HL-60 (cell line): ENCODE results near the gene KCTD19.

ENCODE experiments used
- DNase-seq, 2 experiments: peaks; one replicate each; pipeline ENCODE4 v3.0.0-alpha.2; 2010 to 2020; ENCODE audit warnings: low read depth in 1 of 2, low spot score in 1 of 2
- H3K27ac ChIP-seq: fragments of 250-450 bp; sonication (Bioruptor Pico); replicated peaks from 2 replicates; pipeline ENCODE4 v1.5.1; 2020; ENCODE audit warnings: mild to moderate bottlenecking, moderate library complexity
- H3K27me3 ChIP-seq: fragments of 250-450 bp; sonication (Bioruptor Pico); 2 replicates; pipeline ENCODE4 v1.5.1; 2021; ENCODE audit warnings: mild to moderate bottlenecking, moderate library complexity; ENCODE audit not compliant: insufficient read depth, poor library complexity, severe bottlenecking
- H3K4me3 ChIP-seq: replicated peaks from 2 replicates; pipeline ENCODE4 v1.5.1; 2011; ENCODE audit warnings: mild to moderate bottlenecking, control low read depth, low read length; ENCODE audit not compliant: insufficient read depth
- GABPA ChIP-seq: IDR thresholded peaks from 2 replicates; pipeline ENCODE4 v1.6.1; 2012; ENCODE audit warnings: low read depth
- POLR2AphosphoS5 ChIP-seq: IDR thresholded peaks from 2 replicates; pipeline ENCODE4 v1.6.1; 2012; ENCODE audit warnings: low read depth
- SPI1 ChIP-seq: IDR thresholded peaks from 2 replicates; pipeline ENCODE4 v1.6.1; 2012; ENCODE audit warnings: low read depth, mild to moderate bottlenecking, borderline replicate concordance
- TF ChIP-seq, protein P1 (sequence below): IDR thresholded peaks from 2 replicates; pipeline ENCODE4 v1.6.1; 2012; ENCODE audit warnings: low read depth; ENCODE audit not compliant: insufficient replicate concordance
- TF ChIP-seq, protein P2 (sequence below): IDR thresholded peaks from one replicate; pipeline ENCODE4 v1.5.1; 2011; ENCODE audit warnings: low read length, control low read depth, inconsistent platforms; ENCODE audit not compliant: insufficient read depth

Gene KCTD19

DNA sequence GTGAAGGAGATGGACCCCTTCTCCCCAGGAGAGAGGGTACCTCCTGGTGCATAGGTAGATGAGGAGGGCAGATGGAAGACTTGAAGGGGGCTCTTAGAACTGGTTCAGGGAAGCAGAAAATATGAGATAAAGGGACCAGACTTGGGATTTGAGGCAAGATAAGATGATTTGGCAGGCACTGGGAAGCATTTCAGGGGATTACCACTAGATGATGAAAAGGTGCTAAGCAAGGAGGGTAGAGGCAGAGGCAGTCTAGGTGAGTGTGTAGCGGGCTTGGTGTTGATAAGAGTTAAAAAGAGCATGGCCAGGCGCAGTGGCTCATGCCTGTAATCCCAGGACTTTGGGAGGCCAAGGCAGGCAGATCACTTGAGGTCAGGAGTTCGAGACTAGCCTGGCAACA lies 63.3 kb downstream of the KCTD19 start:
- no peak for DNase-seq
- no peak overlapping the region for H3K27ac ChIP-seq
- TF ChIP-seq, protein P1, sequence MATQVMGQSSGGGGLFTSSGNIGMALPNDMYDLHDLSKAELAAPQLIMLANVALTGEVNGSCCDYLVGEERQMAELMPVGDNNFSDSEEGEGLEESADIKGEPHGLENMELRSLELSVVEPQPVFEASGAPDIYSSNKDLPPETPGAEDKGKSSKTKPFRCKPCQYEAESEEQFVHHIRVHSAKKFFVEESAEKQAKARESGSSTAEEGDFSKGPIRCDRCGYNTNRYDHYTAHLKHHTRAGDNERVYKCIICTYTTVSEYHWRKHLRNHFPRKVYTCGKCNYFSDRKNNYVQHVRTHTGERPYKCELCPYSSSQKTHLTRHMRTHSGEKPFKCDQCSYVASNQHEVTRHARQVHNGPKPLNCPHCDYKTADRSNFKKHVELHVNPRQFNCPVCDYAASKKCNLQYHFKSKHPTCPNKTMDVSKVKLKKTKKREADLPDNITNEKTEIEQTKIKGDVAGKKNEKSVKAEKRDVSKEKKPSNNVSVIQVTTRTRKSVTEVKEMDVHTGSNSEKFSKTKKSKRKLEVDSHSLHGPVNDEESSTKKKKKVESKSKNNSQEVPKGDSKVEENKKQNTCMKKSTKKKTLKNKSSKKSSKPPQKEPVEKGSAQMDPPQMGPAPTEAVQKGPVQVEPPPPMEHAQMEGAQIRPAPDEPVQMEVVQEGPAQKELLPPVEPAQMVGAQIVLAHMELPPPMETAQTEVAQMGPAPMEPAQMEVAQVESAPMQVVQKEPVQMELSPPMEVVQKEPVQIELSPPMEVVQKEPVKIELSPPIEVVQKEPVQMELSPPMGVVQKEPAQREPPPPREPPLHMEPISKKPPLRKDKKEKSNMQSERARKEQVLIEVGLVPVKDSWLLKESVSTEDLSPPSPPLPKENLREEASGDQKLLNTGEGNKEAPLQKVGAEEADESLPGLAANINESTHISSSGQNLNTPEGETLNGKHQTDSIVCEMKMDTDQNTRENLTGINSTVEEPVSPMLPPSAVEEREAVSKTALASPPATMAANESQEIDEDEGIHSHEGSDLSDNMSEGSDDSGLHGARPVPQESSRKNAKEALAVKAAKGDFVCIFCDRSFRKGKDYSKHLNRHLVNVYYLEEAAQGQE = no peak
- TF ChIP-seq, protein P2, sequence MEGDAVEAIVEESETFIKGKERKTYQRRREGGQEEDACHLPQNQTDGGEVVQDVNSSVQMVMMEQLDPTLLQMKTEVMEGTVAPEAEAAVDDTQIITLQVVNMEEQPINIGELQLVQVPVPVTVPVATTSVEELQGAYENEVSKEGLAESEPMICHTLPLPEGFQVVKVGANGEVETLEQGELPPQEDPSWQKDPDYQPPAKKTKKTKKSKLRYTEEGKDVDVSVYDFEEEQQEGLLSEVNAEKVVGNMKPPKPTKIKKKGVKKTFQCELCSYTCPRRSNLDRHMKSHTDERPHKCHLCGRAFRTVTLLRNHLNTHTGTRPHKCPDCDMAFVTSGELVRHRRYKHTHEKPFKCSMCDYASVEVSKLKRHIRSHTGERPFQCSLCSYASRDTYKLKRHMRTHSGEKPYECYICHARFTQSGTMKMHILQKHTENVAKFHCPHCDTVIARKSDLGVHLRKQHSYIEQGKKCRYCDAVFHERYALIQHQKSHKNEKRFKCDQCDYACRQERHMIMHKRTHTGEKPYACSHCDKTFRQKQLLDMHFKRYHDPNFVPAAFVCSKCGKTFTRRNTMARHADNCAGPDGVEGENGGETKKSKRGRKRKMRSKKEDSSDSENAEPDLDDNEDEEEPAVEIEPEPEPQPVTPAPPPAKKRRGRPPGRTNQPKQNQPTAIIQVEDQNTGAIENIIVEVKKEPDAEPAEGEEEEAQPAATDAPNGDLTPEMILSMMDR = no peak
- TF ChIP-seq GABPA (no peak), POLR2AphosphoS5 (no peak), SPI1 (no peak)
- peaks cover 3% of the 10 kb centered on the region for H3K27me3 ChIP-seq
- no peak overlapping the region for H3K4me3 ChIP-seq

DNA sequence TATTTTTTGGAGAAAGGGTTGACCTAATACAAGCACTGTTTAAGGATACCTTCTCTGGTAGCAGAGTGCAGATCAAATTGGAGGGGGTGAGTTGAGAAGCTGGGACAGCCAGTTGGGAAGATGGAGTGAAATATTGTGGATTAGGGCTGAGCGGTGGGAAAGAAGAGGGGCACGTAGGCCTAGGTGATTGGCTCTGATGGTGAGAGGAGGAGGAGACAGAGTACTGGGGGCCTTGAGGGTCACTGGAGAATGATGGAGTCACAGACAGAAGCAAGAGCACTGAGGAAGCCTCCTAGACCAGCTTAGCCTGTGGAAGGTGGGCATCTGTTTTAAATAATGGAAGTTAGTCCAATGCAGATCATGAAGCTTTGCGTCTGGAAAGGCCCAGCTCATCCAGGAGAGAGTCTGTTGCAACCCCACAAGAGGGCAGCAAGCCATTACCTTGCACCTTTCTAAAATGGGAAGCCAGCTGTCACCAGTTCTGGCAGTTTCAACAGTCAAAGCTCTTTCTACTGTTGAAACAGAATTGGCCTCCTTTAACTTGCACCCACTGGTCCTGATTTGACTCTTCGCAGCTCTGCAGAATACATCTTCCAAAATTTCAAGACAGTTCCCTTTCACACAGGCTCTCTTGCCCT lies 66.0 kb downstream of the KCTD19 start:
- peaks cover under 1% of the 10 kb centered on the region for H3K27me3 ChIP-seq
- DNase-seq = peak in 1 of 2 experiments; percentile 66
- TF ChIP-seq GABPA = no peak
- TF ChIP-seq SPI1 = peak; percentile 23; the same call in 1 of the 2 replicates
- TF ChIP-seq POLR2AphosphoS5 = no peak
- TF ChIP-seq, protein P1 = no peak
- TF ChIP-seq, protein P2 = peak; percentile 70
- H3K4me3 ChIP-seq = no peak overlapping the region
- no peak overlapping the region for H3K27ac ChIP-seq

DNA sequence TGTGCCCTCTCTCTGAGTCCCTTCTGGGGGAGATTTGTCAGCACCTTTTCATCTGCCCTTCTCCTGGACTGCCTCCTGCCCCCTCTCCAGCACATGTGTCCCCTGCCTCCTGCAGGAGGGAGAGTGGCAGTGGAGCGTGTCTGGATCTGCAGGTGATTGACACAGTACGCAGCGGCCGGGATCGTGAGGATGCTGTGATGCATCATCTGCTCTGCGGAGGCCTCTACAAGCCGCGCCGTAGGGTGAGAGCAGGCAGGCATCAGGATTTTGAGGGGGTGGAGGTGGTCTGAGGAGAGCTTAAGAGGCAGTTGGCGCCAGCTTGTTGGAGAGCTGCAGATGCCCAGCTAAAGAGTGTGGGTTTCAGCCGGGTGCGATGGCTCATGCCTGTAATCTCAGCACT lies 66.8 kb downstream of the KCTD19 start:
- Histone ChIP-seq H3K27me3 (no peaks in the 10 kb centered on the region), H3K4me3 (no peak overlapping the region), H3K27ac (no peak overlapping the region)
- TF ChIP-seq, protein P1 = no peak
- TF ChIP-seq POLR2AphosphoS5 (no peak), SPI1 (no peak), GABPA (no peak)
- TF ChIP-seq, protein P2 = no peak
- no peak for DNase-seq
